Gastrocnemius medialis (tissue), 4 donors: ENCODE measurements around the gene DMBT1.

Experiments
- CTCF ChIP-seq, 5 experiments: fragments of 450-650 bp in 3 of 5; fragments of 200-600 bp in 2 of 5; sonication (generic) in 2 of 5; IDR thresholded peaks in 4 of 5; conservative IDR thresholded peaks in 1 of 5; 1 replicate in 4 of 5; 2 replicates in 1 of 5; pipeline ENCODE4 v1.5.1; 2016 to 2019; ENCODE audit warnings: antibody characterized with exemption in 5 of 5, mild to moderate bottlenecking in 3 of 5, moderate library complexity in 3 of 5
- POLR2A ChIP-seq, 2 donors: fragments of 450-650 bp; IDR thresholded peaks; one replicate each; pipeline ENCODE4 v1.6.1; 2017; ENCODE audit warnings: antibody characterized with exemption in 2 of 2, mild to moderate bottlenecking in 2 of 2, moderate library complexity in 2 of 2

GRCh38 chr10:122673731-122674130, 113.2 kb downstream of the DMBT1 start:
- TF ChIP-seq POLR2A (IDR thresholded peaks at IDR 0.05) (no peak), CTCF (IDR thresholded peaks at IDR 0.05 in 4 of 5, conservative IDR thresholded peaks at IDR 0.05 in 1 of 5) (no peak)
